Hepatocyte (in vitro differentiated cells): ENCODE measurements around the gene ULK1. TPM values are rescaled to one million over a fixed set of nuclear protein-coding genes. Genes with fewer than 3 reads are reported as not detected.

Experiments used
- DNase-seq: peaks from one replicate; pipeline ENCODE4 v3.0.0-alpha.2; 2016; ENCODE audit warnings: low spot score
- H2AFZ ChIP-seq: fragments of 200-600 bp; sonication (generic); 2 replicates; pipeline ENCODE4 v1.6.0; 2016; ENCODE audit warnings: antibody characterized with exemption, mild to moderate bottlenecking
- H3K27ac ChIP-seq: fragments of 200-600 bp; sonication (generic); 2 replicates; pipeline ENCODE4 v1.5.1; 2016; ENCODE audit warnings: mild to moderate bottlenecking
- H3K27me3 ChIP-seq: fragments of 200-600 bp; sonication (generic); 2 replicates; pipeline ENCODE4 v1.6.1; 2016
- H3K36me3 ChIP-seq: fragments of 200-600 bp; sonication (generic); replicated peaks from 2 replicates; pipeline ENCODE4 v1.5.1; 2016; ENCODE audit warnings: low read depth; ENCODE audit not compliant: insufficient read depth
- H3K4me1 ChIP-seq: fragments of 200-600 bp; sonication (generic); 2 replicates; pipeline ENCODE4 v1.5.1; 2016; ENCODE audit warnings: mild to moderate bottlenecking, moderate library complexity; ENCODE audit not compliant: insufficient read depth
- H3K4me2 ChIP-seq: fragments of 200-600 bp; sonication (generic); 2 replicates; pipeline ENCODE4 v1.6.0; 2016
- H3K4me3 ChIP-seq: fragments of 200-600 bp; sonication (generic); 2 replicates; pipeline ENCODE4 v1.5.1; 2016; ENCODE audit warnings: mild to moderate bottlenecking
- H3K79me2 ChIP-seq: fragments of 200-600 bp; sonication (generic); 2 replicates; pipeline ENCODE4 v1.6.0; 2017; ENCODE audit warnings: mild to moderate bottlenecking
- H3K9me2 ChIP-seq: fragments of 200-600 bp; sonication (generic); replicated peaks from 2 replicates; pipeline ENCODE4 v1.6.0; 2017; ENCODE audit warnings: mild to moderate bottlenecking; ENCODE audit not compliant: insufficient read depth
- H3K9me3 ChIP-seq: fragments of 200-600 bp; sonication (generic); 2 replicates; pipeline ENCODE4 v1.5.1; 2016; ENCODE audit warnings: low read depth, mild to moderate bottlenecking
- H4K20me1 ChIP-seq: fragments of 200-600 bp; sonication (generic); 2 replicates; pipeline ENCODE4 v1.6.0; 2016; ENCODE audit warnings: mild to moderate bottlenecking; ENCODE audit not compliant: insufficient read depth, poor library complexity, severe bottlenecking
- CTCF ChIP-seq: fragments of 200-600 bp; sonication (generic); IDR thresholded peaks from 2 replicates; pipeline ENCODE4 v1.5.1; 2016; ENCODE audit warnings: antibody characterized with exemption, mild to moderate bottlenecking; ENCODE audit not compliant: poor library complexity
- EZH2 ChIP-seq: fragments of 200-600 bp; sonication (generic); IDR thresholded peaks from 2 replicates; pipeline ENCODE4 v1.6.1; 2016; ENCODE audit warnings: antibody characterized with exemption, mild to moderate bottlenecking, borderline replicate concordance
- EZH2phosphoT487 ChIP-seq: fragments of 200-600 bp; sonication (generic); IDR thresholded peaks from one replicate; pipeline ENCODE4 v1.6.1; 2018; ENCODE audit warnings: antibody characterized with exemption, mild to moderate bottlenecking, low read depth, moderate library complexity; ENCODE audit not compliant: unreplicated experiment, severe bottlenecking
- WGBS: methylation state at CpG from one replicate; pipeline ENCODE4 v1.1.6; 2016; ENCODE audit warnings: low lambda C conversion rate; ENCODE audit errors: missing lambda C conversion rate; 5-methylcytosine and 5-hydroxymethylcytosine counted together
- polyA plus RNA-seq: library from polyadenylated mRNA; unstranded; fragments of >200 nt; fragmentation: Nextera tagmentation; extraction: Ambion mirVana; gene quantifications from 2 replicates; pipeline ENCODE4 v1.2.1, GENCODE V29; 2016
- total RNA-seq: library from RNA; depleted of rRNA; stranded (reverse); fragments of >200 nt; gene quantifications from 2 replicates; pipeline ENCODE4 v1.2.3, GENCODE V29; 2014

ULK1 gene
- total and polyA plus RNA-seq, 2 experiments from 2014 or later, result 9.4 to 11.0 TPM

- WGBS, result 87% methylated on average over 10 of the region's 10 CpGs
- TF ChIP-seq EZH2phosphoT487 (no peak), CTCF (no peak), EZH2 (no peak)
- no peak overlapping the region for H3K4me2 ChIP-seq
Observed at GRCh38 chr12:131867471-131867870, 27.0 kb upstream of the ULK1 start.

GRCh38 chr12:131867891-131868675 is 26.3 kb upstream of the ULK1 start:
- Histone ChIP-seq H3K9me3 (no peaks in the 10 kb centered on the region), H3K27me3 (no peaks in the 10 kb centered on the region), H3K4me2 (no peak overlapping the region), H3K36me3 (no peaks in the 10 kb centered on the region), H3K79me2 (no peaks in the 10 kb centered on the region), H3K4me3 (no peak overlapping the region), H4K20me1 (no peaks in the 10 kb centered on the region), H3K27ac (no peak overlapping the region), H3K9me2 (no peaks in the 10 kb centered on the region), H2AFZ (no peak overlapping the region), H3K4me1 (no peaks in the 10 kb centered on the region)
- WGBS, result 94% methylated on average over 21 of the region's 28 CpGs
- no peak for DNase-seq
- TF ChIP-seq EZH2 (no peak), EZH2phosphoT487 (no peak), CTCF (no peak)

More at GRCh38 chr12:131867471-131867870, 27.0 kb upstream of the ULK1 start:
- H3K9me3 ChIP-seq, result no peaks in the 10 kb centered on the region
- H3K36me3 ChIP-seq, result no peaks in the 10 kb centered on the region
- no peaks in the 10 kb centered on the region for H3K27me3 ChIP-seq
- H4K20me1 ChIP-seq, result no peaks in the 10 kb centered on the region
- no peak overlapping the region for H3K27ac ChIP-seq
- no peaks in the 10 kb centered on the region for H3K9me2 ChIP-seq
- no peaks in the 10 kb centered on the region for H3K79me2 ChIP-seq
- H3K4me1 ChIP-seq, result no peaks in the 10 kb centered on the region
- DNase-seq, result no peak
- no peak overlapping the region for H2AFZ ChIP-seq
- H3K4me3 ChIP-seq, result no peak overlapping the region

GRCh38 chr12:131869871-131870418 is 24.5 kb upstream of the ULK1 start:
- no peak overlapping the region for H2AFZ ChIP-seq

More at GRCh38 chr12:131869871-131870418, 24.5 kb upstream of the ULK1 start:
- Histone ChIP-seq H3K4me1 (no peaks in the 10 kb centered on the region), H3K9me3 (no peaks in the 10 kb centered on the region), H3K9me2 (no peaks in the 10 kb centered on the region), H3K4me2 (no peak overlapping the region), H3K27me3 (no peaks in the 10 kb centered on the region), H3K27ac (no peak overlapping the region), H4K20me1 (no peaks in the 10 kb centered on the region), H3K36me3 (no peaks in the 10 kb centered on the region), H3K4me3 (no peak overlapping the region), H3K79me2 (no peaks in the 10 kb centered on the region)
- no peak for DNase-seq
- 76% methylated on average over 16 of the region's 16 CpGs for WGBS
- TF ChIP-seq EZH2phosphoT487, result no peak
- no peak for TF ChIP-seq EZH2
- no peak for TF ChIP-seq CTCF
